Skin epidermis (tissue), 12 donors: ENCODE results near the gene CHST6.
"Not testable (repeated sequence)": the region's sequence is repeated elsewhere in the genome, so short reads cannot be mapped to it uniquely, and the experiment has no call there.

Experiments used
- H3K27ac ChIP-seq, 21 experiments: fragments of 200-600 bp; sonication (generic) in 11 of 21; one replicate each; pipeline ENCODE4 v1.5.0; 2020; ENCODE audit warnings: mild to moderate bottlenecking in 3 of 21, inconsistent platforms in 2 of 21, moderate library complexity in 2 of 21
- H3K4me3 ChIP-seq, 7 experiments: fragments of 200-600 bp; sonication (generic) in 2 of 7; one replicate each; pipeline ENCODE4 v1.5.0; 2020; ENCODE audit warnings: inconsistent platforms in 2 of 7, mild to moderate bottlenecking in 2 of 7, moderate library complexity in 1 of 7

The CHST6 gene

DNA sequence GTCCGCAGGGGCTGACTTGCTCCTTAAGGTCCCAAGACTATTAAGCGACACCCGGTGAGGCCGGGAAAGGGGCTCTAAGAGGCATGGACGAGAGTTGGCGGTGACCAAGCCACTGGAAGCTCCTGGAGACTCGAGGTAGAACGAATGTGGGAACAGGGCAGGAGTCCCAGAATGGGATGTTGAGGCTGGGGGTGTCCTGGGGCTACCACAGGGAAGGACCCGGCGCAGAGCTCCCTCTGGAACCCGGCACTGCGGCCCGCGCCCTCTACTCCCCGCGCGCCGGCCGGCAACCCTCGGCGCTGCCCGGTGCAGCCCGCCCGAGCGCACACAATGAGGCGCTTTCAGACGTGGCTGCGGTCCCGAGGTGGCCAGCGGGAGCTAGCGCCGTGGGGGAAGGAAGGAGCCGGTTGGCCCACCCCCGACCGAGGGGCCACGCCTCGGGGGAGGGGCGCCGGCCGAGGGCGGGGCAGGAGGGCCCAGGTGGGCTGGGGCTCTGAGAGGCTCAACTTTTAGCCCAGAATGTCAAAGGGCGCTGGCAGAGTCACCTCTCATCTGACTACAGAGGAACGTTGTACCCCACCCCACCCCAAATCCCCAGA, at the start of gene CHST6:
Gene CHST6 (minus strand): TSS at position 366 of the 599 bp plus-strand sequence. CDS start 15,613 bp downstream, outside the sequence.
- Histone ChIP-seq H3K4me3 (peak within 1 kb of the TSS; percentile 8 to 35 (median 21)), H3K27ac (no peak within 1 kb of the TSS)

DNA sequence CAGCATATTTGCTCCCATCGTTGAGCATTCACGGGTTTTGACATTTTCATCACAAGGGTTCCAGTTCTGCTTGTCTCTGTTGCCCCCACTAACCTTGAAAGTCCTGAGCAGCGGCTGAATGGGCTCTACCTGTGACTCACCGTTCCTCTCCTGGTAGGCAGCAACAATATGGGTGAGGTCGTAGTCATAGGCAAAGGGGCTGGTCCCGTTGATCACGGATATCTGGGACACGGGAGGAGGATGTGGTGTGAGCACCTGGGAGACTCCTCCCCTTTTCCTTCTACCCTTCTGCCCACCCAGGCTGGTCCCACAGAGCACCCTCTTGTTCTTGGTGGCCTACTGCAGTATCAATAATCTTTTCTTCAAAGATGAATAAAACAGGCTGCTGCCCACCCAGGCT, 47.2 kb upstream of the CHST6 start:
- not testable (repeated sequence) for H3K27ac ChIP-seq, H3K4me3 ChIP-seq

- no peak overlapping the region for H3K27ac ChIP-seq
- H3K4me3 ChIP-seq, result no peak overlapping the region
These were observed 46.0 kb upstream of the CHST6 start for GRCh38 chr16:75541236-75541635.

DNA sequence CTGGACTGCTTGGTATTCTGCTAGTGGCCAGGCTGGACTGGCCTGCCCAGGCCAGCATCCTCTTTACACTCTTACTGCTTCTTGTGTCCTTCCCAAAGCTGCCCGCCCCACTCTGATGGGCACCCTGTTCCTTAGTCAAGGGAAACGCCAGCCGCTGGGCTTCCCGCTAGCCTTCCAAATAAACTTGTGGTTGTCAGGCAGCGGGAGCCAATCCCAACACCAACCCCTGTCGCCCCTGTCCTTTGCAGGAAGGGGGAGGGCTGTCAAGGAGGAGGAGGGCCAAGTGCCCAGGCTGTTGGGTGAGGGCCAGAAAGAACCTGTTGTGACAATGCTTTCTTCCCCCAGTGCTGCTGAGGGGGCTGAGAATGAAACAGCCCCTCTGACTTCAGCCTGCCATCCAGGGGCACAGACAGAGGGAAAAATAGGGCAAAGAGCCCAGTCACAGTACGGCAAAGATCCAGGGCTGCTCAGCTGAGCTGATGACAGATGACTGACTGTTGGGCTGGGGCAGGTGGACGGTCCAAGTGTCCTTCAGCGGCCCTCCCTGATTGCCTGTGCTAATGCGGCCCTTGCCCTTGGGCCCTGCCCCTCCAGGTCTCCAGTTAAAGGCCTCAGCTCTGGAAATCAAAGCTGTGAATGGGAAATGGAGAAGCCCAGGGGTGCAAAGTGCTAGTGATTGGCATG, 43.8 kb upstream of the CHST6 start:
- H3K27ac ChIP-seq, H3K4me3 ChIP-seq: not testable (repeated sequence)

DNA sequence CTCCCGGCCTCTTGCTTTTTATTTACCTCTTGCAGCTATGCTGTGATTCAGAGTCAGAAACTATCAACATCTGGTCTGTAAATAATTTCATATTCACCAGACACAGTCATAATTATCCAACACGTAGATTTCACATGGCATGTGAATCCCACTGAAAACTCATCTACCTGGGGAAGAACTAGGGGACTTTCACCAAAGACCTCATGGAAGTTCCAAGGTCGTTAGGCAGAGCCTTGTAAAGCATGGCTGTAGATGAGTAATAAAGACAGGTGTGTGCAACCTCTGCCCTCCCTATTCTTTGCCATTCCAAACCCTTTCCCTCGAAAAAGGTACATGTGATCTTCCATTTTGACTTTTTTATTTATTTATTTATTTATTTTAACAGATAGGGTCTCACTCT, 42.5 kb upstream of the CHST6 start:
- H3K27ac ChIP-seq, result no peak overlapping the region
- no peak overlapping the region for H3K4me3 ChIP-seq

DNA sequence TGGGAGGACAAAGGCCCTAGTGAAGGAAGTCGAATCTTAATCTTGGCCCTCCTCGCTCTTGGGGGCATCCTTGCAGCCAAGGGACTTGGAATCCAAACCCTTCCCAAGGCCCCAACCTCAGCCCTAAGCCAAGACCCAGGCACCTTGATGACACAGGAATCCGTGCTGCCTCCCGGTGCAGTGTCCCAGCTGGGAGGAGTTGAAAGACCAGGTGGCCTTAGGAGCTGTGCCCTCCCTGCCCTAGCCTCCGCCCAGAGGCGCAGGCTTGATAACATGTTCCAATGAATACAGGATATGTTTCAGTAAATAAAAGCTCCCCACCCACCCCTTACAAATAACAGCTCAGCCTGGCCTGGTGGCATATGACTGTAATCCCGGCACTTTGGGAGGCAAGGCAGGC, 40.7 kb upstream of the CHST6 start, which contains the start of gene CHST5:
Gene CHST5 (minus strand): TSS at position 208 of the 400 bp plus-strand sequence. CDS start 5,724 bp downstream, outside the sequence.
- Histone ChIP-seq H3K27ac (no peak within 1 kb of the TSS), H3K4me3 (no peak within 1 kb of the TSS)

GRCh38 chr16:75535211-75535843, 40.1 kb upstream of the CHST6 start:
- Histone ChIP-seq H3K27ac (no peak overlapping the region), H3K4me3 (no peak overlapping the region)

DNA sequence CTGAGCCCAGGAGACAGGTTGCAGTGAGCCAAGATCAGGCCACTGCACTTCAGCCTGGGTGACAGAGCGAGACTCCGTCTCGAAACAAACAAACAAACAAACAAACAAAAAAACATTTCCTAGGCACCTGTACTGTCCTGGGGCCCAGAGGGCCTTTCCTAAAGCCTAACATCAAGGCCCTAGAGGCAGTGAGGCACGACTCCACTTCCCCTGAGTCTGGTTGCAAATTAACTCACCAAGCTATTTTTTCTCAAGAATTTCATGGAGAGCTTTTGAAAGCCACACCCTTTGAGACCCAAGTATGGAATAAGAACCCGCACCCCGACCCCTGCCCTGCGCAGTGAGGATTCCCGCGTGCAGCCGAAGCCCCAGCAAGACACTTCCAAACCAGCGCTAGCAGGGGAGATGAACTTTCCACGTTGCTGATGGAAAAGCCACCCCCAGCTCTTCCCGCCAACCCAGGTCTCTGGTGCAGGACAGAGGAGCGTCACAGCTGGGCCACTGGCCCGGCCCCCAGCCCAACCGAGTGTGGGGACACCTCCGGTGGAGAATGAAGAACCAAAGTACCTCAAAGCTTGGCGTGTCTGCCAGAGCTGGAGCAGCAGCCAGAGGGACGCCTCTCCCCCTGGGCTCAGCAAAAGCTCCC, 39.4 kb upstream of the CHST6 start:
- no peak overlapping the region for H3K27ac ChIP-seq

GRCh38 chr16:75532791-75533190, 37.5 kb upstream of the CHST6 start:
- H3K4me3 ChIP-seq, result no peak overlapping the region
- no peak overlapping the region for H3K27ac ChIP-seq

More for the DNA sequence above, 39.4 kb upstream of the CHST6 start:
- H3K4me3 ChIP-seq, result no peak overlapping the region

DNA sequence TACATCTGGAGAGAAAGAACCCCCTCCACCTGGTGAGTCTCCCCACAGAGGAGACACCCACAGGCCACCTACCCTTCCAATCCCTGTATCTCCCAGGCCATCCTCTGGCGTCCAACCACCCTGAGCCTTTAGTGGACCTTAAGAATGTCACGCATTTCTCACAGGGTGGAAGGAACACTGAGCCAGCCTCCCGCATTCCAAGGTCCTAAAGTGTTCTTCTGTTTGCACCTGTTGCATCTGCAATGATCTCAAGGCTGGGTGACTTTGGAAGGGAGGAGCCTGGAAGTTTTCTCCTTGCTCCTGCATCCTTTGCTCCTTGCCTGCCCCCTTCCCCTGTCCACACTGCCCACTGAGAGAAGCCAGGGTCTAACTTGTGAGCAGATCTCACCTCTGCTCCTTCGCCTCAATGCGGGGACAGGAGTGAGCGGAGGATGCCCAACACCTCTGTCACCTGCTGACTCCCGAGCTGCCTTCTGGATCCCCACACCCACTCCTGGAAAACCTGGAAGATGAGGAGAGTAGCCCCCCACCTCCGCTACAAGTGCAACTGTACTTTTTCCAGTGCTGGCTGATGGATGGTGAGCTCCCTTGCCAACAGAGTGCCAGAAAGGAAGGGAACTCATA, 37.0 kb upstream of the CHST6 start:
- H3K4me3 ChIP-seq, result no peak overlapping the region
- no peak overlapping the region for H3K27ac ChIP-seq

- H3K27ac ChIP-seq, result no peak overlapping the region
These were observed 34.7 kb upstream of the CHST6 start for GRCh38 chr16:75529959-75530358.

GRCh38 chr16:75529056-75529905, 34.0 kb upstream of the CHST6 start:
- Histone ChIP-seq H3K27ac (no peak overlapping the region), H3K4me3 (no peak overlapping the region)

More at GRCh38 chr16:75529959-75530358, 34.7 kb upstream of the CHST6 start:
- H3K4me3 ChIP-seq, result no peak overlapping the region

DNA sequence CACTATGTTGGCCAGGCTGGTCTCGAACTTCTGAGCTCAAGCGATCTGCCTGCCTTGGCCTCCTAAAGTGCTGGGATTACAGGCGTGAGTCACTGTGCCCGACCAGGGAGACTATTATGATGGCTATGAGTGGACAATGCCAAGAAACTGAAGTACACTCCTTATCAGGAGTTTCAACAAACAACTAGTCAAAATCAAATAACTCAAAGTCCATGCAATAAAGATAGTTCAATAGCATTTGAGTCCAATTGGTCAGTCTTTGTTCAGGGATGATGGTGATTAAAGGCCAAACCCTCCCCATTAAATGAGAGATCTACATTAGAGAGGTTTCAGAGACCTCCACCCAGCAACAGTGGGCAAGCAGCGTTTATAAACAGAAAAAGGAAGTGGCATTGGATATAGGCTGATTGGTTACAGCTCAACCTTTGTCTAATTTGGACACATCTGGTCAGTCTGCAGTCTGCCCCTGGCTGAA, 32.6 kb upstream of the CHST6 start:
- no peak overlapping the region for H3K4me3 ChIP-seq
- no peak overlapping the region for H3K27ac ChIP-seq

GRCh38 chr16:75526032-75526790, 31.0 kb upstream of the CHST6 start:
- Histone ChIP-seq H3K27ac (no peak overlapping the region), H3K4me3 (no peak overlapping the region)

GRCh38 chr16:75519175-75519574, 23.9 kb upstream of the CHST6 start:
- no peak overlapping the region for H3K27ac ChIP-seq

GRCh38 chr16:75516189-75516966, 21.1 kb upstream of the CHST6 start:
- H3K4me3 ChIP-seq, result peak overlapping the region; percentile 70 to 98 (median 90)
- H3K27ac ChIP-seq, result peak overlapping the region; percentile 73 to 97 (median 89)

More at GRCh38 chr16:75519175-75519574, 23.9 kb upstream of the CHST6 start:
- H3K4me3 ChIP-seq, result no peak overlapping the region

GRCh38 chr16:75514296-75514695, 19.1 kb upstream of the CHST6 start:
- Histone ChIP-seq H3K4me3 (no peak overlapping the region), H3K27ac (no peak overlapping the region)
